HEK293T (cell line): Measurements from ENCODE around the gene SUSD6.

Experiments used
- ARNT ChIP-seq: fragments of 450-650 bp; IDR thresholded peaks from 2 replicates; pipeline ENCODE4 v1.6.1; 2017; ENCODE audit warnings: mild to moderate bottlenecking
- BHLHE40 ChIP-seq: fragments of 450-650 bp; IDR thresholded peaks from 2 replicates; pipeline ENCODE4 v1.6.1; 2016; ENCODE audit warnings: mild to moderate bottlenecking, moderate library complexity, borderline replicate concordance
- FOXK2 ChIP-seq: fragments of 450-650 bp; IDR thresholded peaks from 2 replicates; pipeline ENCODE4 v1.6.1; 2016; ENCODE audit warnings: mild to moderate bottlenecking
- FOXM1 ChIP-seq: fragments of 450-650 bp; IDR thresholded peaks from 2 replicates; pipeline ENCODE4 v1.6.1; 2017; ENCODE audit warnings: mild to moderate bottlenecking, borderline replicate concordance
- L3MBTL2 ChIP-seq: fragments of 450-650 bp; conservative IDR thresholded peaks from 2 replicates; pipeline ENCODE4 v1.6.1; 2016; ENCODE audit warnings: mild to moderate bottlenecking
- NFRKB ChIP-seq: fragments of 450-650 bp; IDR thresholded peaks from 2 replicates; pipeline ENCODE4 v1.6.1; 2016; ENCODE audit warnings: mild to moderate bottlenecking, moderate library complexity
- SP1 ChIP-seq: fragments of 450-650 bp; IDR thresholded peaks from 2 replicates; pipeline ENCODE4 v1.6.1; 2017
- SUZ12 ChIP-seq: fragments of 450-650 bp; IDR thresholded peaks from 2 replicates; pipeline ENCODE4 v1.6.1; 2016; ENCODE audit warnings: mild to moderate bottlenecking
- ZNF384 ChIP-seq: fragments of 450-650 bp; IDR thresholded peaks from 2 replicates; pipeline ENCODE4 v1.6.1; 2016

DNA sequence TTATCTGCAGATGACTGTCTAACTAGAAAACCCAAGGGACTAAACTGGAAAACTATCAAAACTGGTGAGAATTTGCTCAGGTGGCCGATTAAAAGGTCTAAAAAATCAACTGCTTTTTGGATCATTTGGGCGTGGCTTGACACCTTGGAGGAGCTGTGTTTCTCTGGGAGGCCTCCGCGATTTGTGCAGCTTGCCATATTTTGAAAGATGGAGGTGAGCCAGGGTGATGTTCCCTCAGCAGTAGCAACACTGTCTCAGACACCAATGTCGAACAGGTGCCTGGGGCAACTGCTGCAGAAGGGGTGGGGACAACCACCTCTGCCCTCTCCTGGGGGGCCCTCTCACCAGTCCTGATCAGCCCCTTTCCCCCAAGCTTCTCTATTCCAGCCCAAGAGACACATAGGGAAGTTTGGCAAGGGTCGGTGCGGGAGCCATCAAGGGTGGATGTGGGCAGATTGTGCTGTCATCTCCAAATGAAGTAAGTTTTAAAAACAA is 40.5 kb upstream of the SUSD6 start:
- TF ChIP-seq FOXK2: no peak
- TF ChIP-seq ZNF384: no peak
- TF ChIP-seq BHLHE40: no peak
- no peak for TF ChIP-seq ARNT
- TF ChIP-seq SUZ12: no peak
- no peak for TF ChIP-seq SP1
- TF ChIP-seq FOXM1: no peak
- TF ChIP-seq NFRKB: no peak
- no peak for TF ChIP-seq L3MBTL2
